K562 (cell line): ENCODE data around the gene CD248. TPM values are rescaled to one million over a fixed set of nuclear protein-coding genes. Genes with fewer than 3 reads are reported as not detected.

ENCODE experiments used
- ATF6 ChIP-seq: sonication (generic); formaldehyde crosslinking; IDR thresholded peaks from 2 replicates; pipeline ENCODE4 v1.4.0; 2020; ENCODE audit warnings: mild to moderate bottlenecking, missing genetic modification reagents
- CTCF ChIP-seq, 3 experiments: IDR thresholded peaks in 2 of 3; conservative IDR thresholded peaks in 1 of 3; 2 replicates each; pipeline ENCODE4 v1.5.1; 2011 to 2012; ENCODE audit warnings: low read length in 3 of 3, mild to moderate bottlenecking in 3 of 3, control low read depth in 2 of 3, improper control_type of control experiment in 1 of 3, inconsistent platforms in 1 of 3, low read depth in 1 of 3, mixed read lengths in 1 of 3, moderate library complexity in 1 of 3; ENCODE audit not compliant: insufficient read depth in 2 of 3
- GABPA ChIP-seq: fragments of 200-800 bp; sonication (Bioruptor generic); conservative IDR thresholded peaks from 2 replicates; pipeline ENCODE4 v1.6.1; 2016; ENCODE audit warnings: low read depth, missing genetic modification characterization, missing compliant biosample characterization
- GATAD2A ChIP-seq: fragments of 450-650 bp; IDR thresholded peaks from 2 replicates; pipeline ENCODE4 v1.6.1; 2017
- HLTF ChIP-seq: fragments of 450-650 bp; IDR thresholded peaks from 2 replicates; pipeline ENCODE4 v1.6.1; 2016
- KAT7 ChIP-seq: sonication (generic); formaldehyde crosslinking; IDR thresholded peaks from 2 replicates; pipeline ENCODE4 v1.8.0; 2022; ENCODE audit warnings: missing genetic modification reagents, mild to moderate bottlenecking, borderline replicate concordance
- MTA3 ChIP-seq: fragments of 450-650 bp; formaldehyde crosslinking; IDR thresholded peaks from 2 replicates; pipeline ENCODE4 v1.6.1; 2017; ENCODE audit warnings: mild to moderate bottlenecking, borderline replicate concordance
- NCOA2 ChIP-seq, 2 experiments: fragments of 450-650 bp; IDR thresholded peaks; 2 replicates each; pipeline ENCODE4 v1.6.1; 2018; ENCODE audit warnings: mild to moderate bottlenecking in 2 of 2, moderate library complexity in 1 of 2; ENCODE audit not compliant: partially characterized antibody in 2 of 2
- NR2C1 ChIP-seq, 2 experiments: fragments of 450-650 bp; IDR thresholded peaks; 2 replicates each; pipeline ENCODE4 v1.6.1; 2017; ENCODE audit warnings: mild to moderate bottlenecking in 2 of 2, antibody characterized with exemption in 1 of 2, inconsistent platforms in 1 of 2, missing compliant biosample characterization in 1 of 2, missing genetic modification characterization in 1 of 2
- PKNOX1 ChIP-seq: fragments of 450-650 bp; IDR thresholded peaks from 2 replicates; pipeline ENCODE4 v1.6.1; 2016
- PRDM10 ChIP-seq: fragments of 450-650 bp; IDR thresholded peaks from 2 replicates; pipeline ENCODE4 v1.6.1; 2018; ENCODE audit not compliant: partially characterized antibody
- YBX1 ChIP-seq: fragments of 450-650 bp; IDR thresholded peaks from 2 replicates; pipeline ENCODE4 v1.7.1; 2016; ENCODE audit warnings: mild to moderate bottlenecking
- ZBTB12 ChIP-seq: fragments of 250-450 bp; sonication (Bioruptor Pico); IDR thresholded peaks from 2 replicates; pipeline ENCODE4 v1.4.0; 2020
- ZNF124 ChIP-seq: sonication (generic); formaldehyde crosslinking; IDR thresholded peaks from 2 replicates; pipeline ENCODE4 v1.8.1; 2022; ENCODE audit warnings: missing genetic modification reagents
- ZNF41 ChIP-seq: fragments of 250-450 bp; sonication (Bioruptor Pico); conservative IDR thresholded peaks from 2 replicates; pipeline ENCODE4 v1.4.0; 2020; ENCODE audit warnings: mild to moderate bottlenecking
- ZNF644 ChIP-seq: fragments of 200-800 bp; sonication (Bioruptor generic); IDR thresholded peaks from 2 replicates; pipeline ENCODE4 v1.6.1; 2016; ENCODE audit warnings: low read depth, missing genetic modification characterization, missing compliant biosample characterization
- ZNF785 ChIP-seq: fragments of 250-450 bp; sonication (Bioruptor Pico); IDR thresholded peaks from 2 replicates; pipeline ENCODE4 v1.4.0; 2020; ENCODE audit warnings: mild to moderate bottlenecking
- polyA plus RNA-seq, 8 experiments: library from polyadenylated mRNA; depleted of rRNA in 4 of 8; stranded (reverse) in 5 of 8; unstranded in 3 of 8; fragments of >200 nt; fragmentation: Nextera tagmentation in 2 of 8; fragmentation: Illumina TruSeq in 1 of 8; extraction: Ambion mirVana in 2 of 8; extraction: Trizol in 1 of 8; gene quantifications; 2 replicates each; pipeline versions ENCODE4 v1.2.1 to v1.2.3, GENCODE V29; 2011 to 2014; ENCODE audit warnings: inconsistent platforms in 1 of 8, missing spikeins in 1 of 8
- total RNA-seq, 7 experiments: library from RNA; depleted of rRNA in 6 of 7; stranded (reverse); fragments of >200 nt in 6 of 7; fragmentation: Illumina TruSeq in 2 of 7; extraction: Trizol in 2 of 7; gene quantifications; 2 replicates each; pipeline versions ENCODE4 v1.2.1 to v1.2.3, GENCODE V29; 2011 to 2021; ENCODE audit warnings: low replicate concordance in 1 of 7

The CD248 gene
- total and polyA plus RNA-seq, 9 of the 15 experiments (the other 6 are each of a cell fraction or from before 2014, with no cell fraction given) = 0.09 TPM; not detected in 8

- TF ChIP-seq HLTF (no peak), MTA3 (peak; percentile 24; the same call in 1 of the 2 replicates), PRDM10 (peak; percentile 76), ZNF41 (no peak), ZBTB12 (CRISPR knock-in tag) (no peak), YBX1 (no peak), NCOA2 (IDR thresholded peaks at IDR 0.05; ENCODE audit: partially characterized antibody in 2 of 2) (no peak), GATAD2A (no peak), GABPA (tag) (peak; percentile 52), KAT7 (CRISPR knock-in tag) (peak; percentile 67; the same call in 1 of the 2 replicates), ATF6 (CRISPR knock-in tag) (0 out of 2 replicates have a peak, but pooled peaks have one; percentile 5), ZNF785 (CRISPR knock-in tag) (no peak), NR2C1 (IDR thresholded peaks at IDR 0.05) (no peak), NR2C1 (tag; IDR thresholded peaks at IDR 0.05) (peak; percentile 7; the same call in 1 of the 2 replicates), ZNF124 (CRISPR knock-in tag) (no peak), ZNF644 (no peak), CTCF (IDR thresholded peaks at IDR 0.05 in 2 of 3, conservative IDR thresholded peaks at IDR 0.05 in 1 of 3; ENCODE audit: insufficient read depth in 2 of 3, low read depth in 1 of 3, low read length in 3 of 3) (peak; percentile 19 to 41 (median 20); a peak in 3 of 6 replicates), PKNOX1 (no peak)
Measured at GRCh38 chr11:66268952-66269905, 47.6 kb downstream of the CD248 start (continued).
